GM21723 (cell line): Measurements from ENCODE around the gene SLC30A10.
"Not testable (repeated sequence)": the region's sequence is repeated elsewhere in the genome, so short reads cannot be mapped to it uniquely, and the experiment has no call there.

ENCODE experiments used
- ATAC-seq: cut with Tn5 transposase; IDR thresholded peaks from one replicate; pipeline ENCODE4 v1.9.1; 2021; ENCODE audit warnings: mild to moderate bottlenecking, moderate library complexity; ENCODE audit not compliant: unreplicated experiment

SLC30A10 gene

DNA sequence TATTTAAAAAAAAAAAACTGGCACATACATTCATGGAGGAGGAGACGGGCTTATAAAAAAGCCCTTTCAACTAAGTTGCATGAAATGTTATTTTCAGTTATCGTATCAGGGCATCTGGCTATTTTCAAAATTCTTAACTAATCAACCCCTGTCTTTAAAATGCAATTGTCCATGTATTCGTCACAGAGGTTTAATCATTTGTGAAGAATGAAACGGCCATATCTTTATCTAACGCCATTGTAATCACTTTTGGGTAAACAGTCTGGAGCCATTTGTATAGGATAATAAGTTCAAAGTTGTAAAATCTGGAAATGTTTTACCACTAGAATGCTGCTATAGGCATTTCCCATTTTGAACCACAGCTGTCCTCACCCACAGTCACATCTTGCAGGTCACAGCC is 30.4 kb downstream of the SLC30A10 start:
- ATAC-seq: no peak

DNA sequence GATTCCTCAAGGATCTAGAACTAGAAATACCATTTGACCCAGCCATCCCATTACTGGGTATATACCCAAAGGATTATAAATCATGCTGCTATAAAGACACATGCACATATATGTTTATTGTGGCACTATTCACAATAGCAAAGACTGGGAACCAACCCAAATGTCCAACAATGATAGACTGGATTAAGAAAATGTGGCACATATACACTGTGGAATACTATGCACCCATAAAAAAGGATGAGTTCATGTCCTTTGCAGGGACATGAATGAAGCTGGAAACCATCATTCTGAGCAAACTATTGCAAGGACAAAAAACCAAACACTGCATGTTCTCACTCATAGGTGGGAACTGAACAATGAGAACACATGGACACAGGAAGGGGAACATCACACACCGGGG is 36.1 kb downstream of the SLC30A10 start:
- not testable (repeated sequence) for ATAC-seq

DNA sequence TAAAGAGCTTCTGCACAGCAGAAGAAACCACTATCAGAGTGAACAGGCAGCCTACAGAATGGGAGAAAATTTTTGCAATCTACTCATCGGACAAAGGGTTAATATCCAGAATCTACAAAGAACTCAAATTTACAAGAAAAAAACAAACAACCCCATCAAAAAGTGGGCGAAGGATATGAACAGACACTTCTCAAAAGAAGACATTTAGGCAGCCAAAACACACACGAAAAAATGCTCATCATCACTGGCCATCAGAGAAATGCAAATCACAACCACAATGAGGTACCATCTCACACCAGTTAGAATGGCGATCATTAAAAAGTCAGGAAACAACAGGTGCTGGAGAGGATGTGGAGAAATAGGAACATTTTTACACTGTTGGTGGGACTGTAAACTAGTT is 36.5 kb downstream of the SLC30A10 start:
- ATAC-seq: not testable (repeated sequence)

DNA sequence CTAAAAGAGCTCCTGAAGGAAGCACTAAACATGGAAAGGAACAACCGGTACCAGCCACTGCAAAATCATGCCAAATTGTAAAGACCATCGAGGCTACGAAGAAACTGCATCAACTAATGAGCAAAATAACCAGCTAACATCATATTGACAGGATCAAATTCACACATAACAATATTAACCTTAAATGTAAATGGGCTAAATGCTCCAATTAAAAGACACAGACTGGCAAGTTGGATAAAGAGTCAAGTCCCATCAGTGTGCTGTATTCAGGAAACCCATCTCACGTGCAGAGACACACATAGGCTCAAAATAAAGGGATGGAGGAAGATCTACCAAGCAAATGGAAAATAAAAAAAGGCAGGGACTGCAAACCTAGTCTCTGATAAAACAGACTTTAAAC is 39.7 kb downstream of the SLC30A10 start:
- not testable (repeated sequence) for ATAC-seq

DNA sequence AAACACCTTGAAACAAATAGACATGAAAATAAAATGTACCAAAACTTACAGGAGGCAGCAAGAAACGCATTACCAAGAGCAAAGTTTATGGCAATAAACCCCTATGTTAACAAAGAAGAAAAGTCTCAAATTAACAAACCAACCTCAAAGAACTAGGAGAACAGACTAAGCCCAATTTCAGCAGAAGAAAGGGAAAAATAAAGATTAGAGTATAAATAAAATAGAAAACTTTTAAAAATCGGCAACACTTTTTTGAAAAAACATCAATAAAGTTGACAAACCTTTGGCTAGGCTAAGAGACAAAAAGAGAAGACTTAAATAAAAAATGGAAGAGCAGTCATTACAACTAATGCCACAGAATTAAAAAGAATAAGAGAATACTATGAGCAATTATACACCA is 42.7 kb downstream of the SLC30A10 start:
- ATAC-seq: no peak

DNA sequence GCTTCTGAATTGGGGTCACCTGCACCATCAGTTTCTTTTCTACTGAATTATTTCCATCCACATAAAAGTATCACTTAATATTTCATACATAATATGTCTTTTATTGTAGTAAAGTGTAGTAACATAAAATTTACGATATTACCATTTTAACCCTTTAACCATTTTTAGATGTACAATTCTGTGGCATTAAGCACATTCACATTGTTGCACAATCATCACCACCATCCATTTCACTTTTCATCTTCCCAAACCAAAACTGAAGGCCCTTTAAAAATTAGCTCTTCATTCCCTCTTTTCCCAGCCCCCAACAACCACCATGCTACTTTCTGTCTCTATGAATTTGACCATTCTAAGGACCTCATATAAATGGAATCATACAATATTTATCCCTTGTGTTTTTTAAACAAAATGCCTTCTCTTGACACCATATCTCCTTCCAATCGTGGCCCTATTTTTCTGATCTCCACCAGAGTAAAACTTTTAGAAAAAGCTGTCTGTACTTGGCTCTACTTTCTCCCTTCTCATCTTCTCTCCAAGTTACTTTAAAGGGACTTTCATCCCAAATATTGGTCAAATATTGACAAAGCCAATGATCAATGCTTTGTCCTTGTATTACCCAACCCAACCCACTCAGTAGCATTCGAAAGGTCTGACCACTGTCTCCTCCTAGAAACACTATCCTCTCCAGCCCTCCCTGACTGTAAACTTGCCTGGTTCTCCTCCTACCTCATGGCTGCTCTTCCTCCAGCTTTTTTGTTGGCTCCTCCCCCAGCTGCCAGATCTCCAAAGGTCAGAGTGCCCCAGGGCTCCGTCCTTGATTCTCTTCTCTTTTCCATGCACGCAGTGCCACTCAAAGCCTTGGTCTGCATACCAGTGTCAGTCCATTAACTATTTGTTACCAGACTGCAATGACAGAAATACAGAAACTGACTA is 44.7 kb downstream of the SLC30A10 start:
- no peak for ATAC-seq

DNA sequence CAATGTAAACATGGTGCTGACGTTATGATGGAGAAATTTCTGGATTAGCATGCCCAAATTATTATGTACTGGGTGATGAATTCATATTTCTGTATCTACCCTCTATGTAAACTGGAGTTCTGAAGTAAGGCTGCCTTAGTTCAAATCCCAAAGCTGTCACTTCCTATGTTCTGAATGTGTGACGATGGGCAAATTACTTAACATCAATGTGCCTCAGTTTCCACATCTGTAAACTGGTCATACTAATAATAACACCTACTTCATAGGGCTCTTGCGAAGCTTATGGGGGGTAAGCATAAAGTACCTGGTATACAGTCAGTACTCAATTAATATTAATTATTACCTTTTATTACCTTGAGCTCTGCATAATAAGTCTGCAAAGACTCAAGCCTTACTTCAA is 45.6 kb downstream of the SLC30A10 start:
- ATAC-seq: no peak

DNA sequence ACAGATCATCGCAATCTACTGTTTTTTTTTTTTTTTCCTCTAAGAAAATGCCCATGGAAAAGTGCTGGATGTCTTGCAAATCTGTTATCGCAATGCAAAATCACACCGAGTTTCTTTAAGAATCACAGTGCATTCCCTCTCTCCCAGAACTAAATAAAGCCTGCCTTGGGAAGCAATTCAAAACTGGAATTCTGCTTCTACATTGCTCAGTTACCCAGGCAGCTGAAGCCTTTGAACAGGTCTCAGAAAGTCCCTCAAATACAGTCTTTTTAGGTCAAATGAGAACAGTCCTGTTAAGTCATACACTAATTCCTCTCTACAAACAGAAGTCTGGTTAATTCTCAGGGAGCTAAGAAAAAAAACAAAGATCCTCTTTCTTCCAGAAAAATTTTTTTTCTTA is 46.3 kb downstream of the SLC30A10 start:
- no peak for ATAC-seq

DNA sequence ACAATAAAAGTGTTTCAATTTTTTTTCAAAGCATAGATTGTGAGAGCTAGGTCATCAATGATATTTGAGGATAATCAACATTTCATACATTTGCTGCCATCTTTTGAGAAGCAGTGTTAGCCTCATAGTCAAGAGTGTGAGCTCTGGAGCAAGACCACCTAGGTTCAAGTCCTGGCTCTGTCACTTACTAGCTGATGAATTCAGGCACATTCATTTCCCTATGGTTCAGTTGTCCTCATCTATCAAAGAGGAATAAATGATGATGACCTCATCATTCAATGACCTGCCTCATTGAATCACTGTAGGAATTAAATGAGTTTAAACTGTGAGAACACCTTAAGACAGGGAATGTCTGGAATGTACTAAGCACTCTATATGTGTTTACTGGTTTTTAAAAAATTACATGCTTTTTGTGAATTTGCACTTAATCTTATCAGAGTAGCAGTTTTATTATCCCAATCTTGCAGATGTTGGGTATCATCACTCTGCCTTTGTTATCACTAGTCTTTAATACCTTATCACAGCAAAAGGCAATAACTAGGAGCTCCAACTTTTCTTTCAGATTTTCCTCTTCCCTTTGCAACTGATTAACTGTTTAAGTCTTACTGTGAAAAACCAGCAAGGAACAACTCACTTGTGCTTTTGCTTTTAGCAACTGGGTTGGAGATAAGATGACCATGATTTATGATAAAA is 47.4 kb downstream of the SLC30A10 start:
- no peak for ATAC-seq

DNA sequence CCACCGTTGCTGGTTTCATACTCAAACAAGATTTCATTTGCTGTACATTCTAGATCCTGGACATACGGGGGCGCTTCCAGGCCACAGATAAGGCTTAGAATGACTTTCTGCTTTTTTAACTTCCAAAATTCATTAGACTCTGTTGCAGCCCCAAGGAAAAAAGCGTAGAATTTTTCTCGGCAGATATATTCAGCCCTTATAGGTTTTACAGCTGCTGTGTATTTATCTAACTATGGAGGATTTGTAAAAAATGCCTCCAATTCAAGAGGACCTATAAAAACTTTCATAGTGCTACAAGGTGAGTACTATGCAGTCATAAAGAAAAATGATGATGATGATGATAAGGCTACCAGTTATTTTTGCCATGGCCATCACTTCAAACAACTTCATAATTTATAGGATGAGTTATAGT is 51.6 kb downstream of the SLC30A10 start:
- no peak for ATAC-seq

DNA sequence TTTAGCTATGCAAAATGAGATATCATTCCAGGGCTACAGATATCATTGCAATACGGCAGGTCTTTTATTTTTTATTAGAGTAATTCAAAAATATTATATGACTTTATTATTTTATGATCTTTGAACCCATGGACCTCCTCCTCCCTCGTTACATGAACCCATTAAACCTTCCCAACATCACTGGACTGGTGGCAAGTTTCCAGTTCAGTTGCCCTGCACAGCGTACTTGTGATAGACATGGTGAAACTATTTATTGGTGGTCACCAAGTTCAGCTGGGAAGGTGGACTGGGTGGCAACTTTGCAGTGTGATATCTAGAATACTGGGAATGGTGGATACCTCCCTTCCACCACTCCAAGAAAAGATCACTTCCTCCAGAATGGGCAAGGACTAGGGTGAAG is 52.5 kb downstream of the SLC30A10 start:
- ATAC-seq: no peak

DNA sequence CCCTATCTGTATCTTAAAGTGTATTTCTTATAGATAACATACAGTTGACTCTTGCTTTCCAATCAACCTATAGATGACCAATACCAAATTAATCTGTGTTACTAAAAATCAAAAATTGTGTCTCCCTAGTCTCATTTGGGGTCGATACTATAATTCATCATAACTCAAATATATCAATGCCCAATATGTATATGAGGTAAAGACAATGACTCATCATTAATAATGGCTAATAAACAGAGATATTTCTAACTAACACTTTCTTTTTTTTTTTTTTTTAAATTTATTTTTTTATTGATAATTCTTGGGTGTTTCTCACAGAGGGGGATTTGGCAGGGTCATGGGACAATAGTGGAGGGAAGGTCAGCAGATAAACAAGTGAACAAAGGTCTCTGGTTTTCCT is 55.8 kb downstream of the SLC30A10 start:
- ATAC-seq: not testable (repeated sequence)

DNA sequence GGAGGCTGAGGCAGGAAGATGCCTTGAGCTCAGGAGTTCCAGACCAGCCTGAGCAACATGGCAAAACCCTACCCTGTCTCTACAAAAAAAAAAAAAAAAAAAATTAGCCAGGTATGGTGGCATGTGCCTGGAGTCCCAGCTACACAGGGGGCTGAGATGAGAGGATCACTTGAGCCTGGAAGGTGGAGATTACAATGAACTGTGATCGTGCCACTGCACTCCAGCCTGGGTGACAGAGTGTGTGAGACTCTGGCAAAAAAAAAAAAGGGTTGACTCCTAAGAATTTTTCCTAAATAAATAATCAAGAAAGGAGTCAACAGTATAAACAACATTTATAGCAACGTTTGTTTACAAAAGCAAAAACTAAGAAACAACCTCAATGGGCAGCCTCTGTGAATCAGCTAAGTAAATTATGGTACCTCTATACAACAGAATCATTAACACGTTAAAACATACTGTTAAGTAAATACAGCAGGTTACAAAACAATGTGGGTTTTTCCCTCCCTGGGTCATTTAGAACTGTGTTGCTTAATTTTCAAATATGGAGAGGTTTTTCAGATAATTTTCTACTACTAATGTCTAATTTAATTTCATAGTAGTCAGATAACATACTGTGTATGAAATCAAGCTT is 56.8 kb downstream of the SLC30A10 start:
- no peak for ATAC-seq

DNA sequence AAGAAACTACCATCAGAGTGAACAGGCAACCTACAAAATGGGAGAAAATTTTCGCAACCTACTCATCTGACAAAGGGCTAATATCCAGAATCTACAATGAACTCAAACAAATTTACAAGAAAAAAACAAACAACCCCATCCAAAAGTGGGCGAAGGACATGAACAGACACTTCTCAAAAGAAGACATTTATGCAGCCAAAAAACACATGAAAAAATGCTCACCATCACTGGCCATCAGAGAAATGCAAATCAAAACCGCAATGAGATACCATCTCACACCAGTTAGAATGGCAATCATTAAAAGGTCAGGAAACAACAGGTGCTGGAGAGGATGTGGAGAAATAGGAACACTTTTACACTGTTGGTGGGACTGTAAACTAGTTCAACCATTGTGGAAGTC is 59.7 kb downstream of the SLC30A10 start:
- not testable (repeated sequence) for ATAC-seq
